ENCODE results near the gene TUBA1B. TPM values are rescaled to one million over a fixed set of nuclear protein-coding genes. Genes with fewer than 3 reads are reported as not detected.
A peak's percentile ranks its signal among the peaks of the same experiment; 100 is the strongest.

The TUBA1B gene
- total and polyA plus RNA-seq, 2 of the 8 experiments (the other 6 are each of a cell fraction or from before 2014, with no cell fraction given): 2,092 to 6,837 TPM

- peaks cover 5 to 6% of the 10 kb centered on the region in 2 experiments for H4K20me1 ChIP-seq (replicated peaks in 1 of 2; ENCODE audit: control insufficient read depth in 1 of 2, insufficient read depth in 2 of 2, low read length in 2 of 2)
- H3K27me3 ChIP-seq (replicated peaks in 1 of 4; ENCODE audit: control insufficient read depth in 3 of 4, extremely low read depth in 1 of 4, insufficient read depth in 3 of 4, low read length in 3 of 4): peaks cover 45 to 69% (median 61%) of the 10 kb centered on the region in 4 experiments
- peak in 1 of 2 experiments; percentile 81 for DNase-seq (ENCODE audit: low read depth in 1 of 2, low spot score in 2 of 2)
- 0 out of 2 replicates have a peak overlapping the region, but pooled peaks have one; percentile 62 for H2BK12ac ChIP-seq (ENCODE audit: low read depth, low read length)
- no peak overlapping the region for H4K8ac ChIP-seq (ENCODE audit: extremely low read depth, insufficient read depth, low read length)
- H3K4me3 ChIP-seq (ENCODE audit: extremely low read depth in 1 of 4, insufficient read depth in 2 of 4, low read depth in 3 of 4, low read length in 4 of 4): peak overlapping the region in 1 of 4 experiments; percentile 45; a peak in 3 of 8 replicates
- H3K4ac ChIP-seq (replicated peaks; ENCODE audit: insufficient read length, low read depth, low read length): no peak overlapping the region
- no peak overlapping the region for H3K18ac ChIP-seq (ENCODE audit: extremely low read depth, low read length)
- H2BK5ac ChIP-seq (ENCODE audit: low read depth, low read length): no peak overlapping the region
- H2BK15ac ChIP-seq (ENCODE audit: low read length): no peak overlapping the region
- peaks cover 0 to 4% (median 0%) of the 10 kb centered on the region in 4 experiments; a peak in 1 of 8 replicates for H3K36me3 ChIP-seq (ENCODE audit: control insufficient read depth in 2 of 4, insufficient read depth in 4 of 4, low read length in 3 of 4)
- no peak overlapping the region for H4K91ac ChIP-seq (replicated peaks; ENCODE audit: insufficient read length, low read length)
- peak overlapping the region; percentile 6 to 63 for H3K4me2 ChIP-seq (ENCODE audit: insufficient read depth in 1 of 2, low read depth in 2 of 2, low read length in 2 of 2)
- peaks cover 8% of the 10 kb centered on the region; the same call in 1 of the 2 replicates for H3K23me2 ChIP-seq (ENCODE audit: low read depth, low read length)
- no peaks in the 10 kb centered on the region for H3K79me2 ChIP-seq (ENCODE audit: control insufficient read depth in 1 of 2, insufficient read depth in 2 of 2, low read length in 2 of 2)
- no peak overlapping the region for H2AK5ac ChIP-seq (ENCODE audit: low read depth, low read length)
- 0 out of 2 replicates have a peak overlapping the region, but pooled peaks have one; percentile 11 for H2AFZ ChIP-seq (ENCODE audit: low read length)
- H3K4me1 ChIP-seq (replicated peaks in 1 of 4; ENCODE audit: control insufficient read depth in 3 of 4, insufficient read depth in 4 of 4, low read length in 3 of 4): peaks cover 0 to 36% (median 12%) of the 10 kb centered on the region in 4 experiments; a peak in 6 of 7 replicates
- H3K27ac ChIP-seq (ENCODE audit: low read depth, low read length): no peak overlapping the region
- H3K14ac ChIP-seq (ENCODE audit: insufficient read length): no peak overlapping the region
- H3K79me1 ChIP-seq (ENCODE audit: low read depth, low read length): no peaks in the 10 kb centered on the region
- no peaks in the 10 kb centered on the region; a peak in 1 of 4 replicates for H3K9me3 ChIP-seq (ENCODE audit: insufficient read depth in 2 of 2, low read depth in 1 of 2, low read length in 1 of 2)
- CTCF ChIA-PET (ENCODE audit: partially characterized antibody): interaction anchor here (0.7 to 7.1 kb wide), 34 partner anchors 11 to 440 kb away, joined by 3 to 235 read pairs (median 5); partner anchors contain the start of genes LMBR1L, PRPH and RHEBL1
- H2BK20ac ChIP-seq (ENCODE audit: low read length): no peak overlapping the region
- H3K9ac ChIP-seq (replicated peaks in 1 of 4; ENCODE audit: extremely low read depth in 1 of 4, low read depth in 3 of 4, low read length in 3 of 4): no peak overlapping the region
- no peak overlapping the region for H2BK120ac ChIP-seq (replicated peaks; ENCODE audit: low read depth, low read length)
- no peak overlapping the region for H3K23ac ChIP-seq (ENCODE audit: insufficient read length)
- WGBS, 2 experiments (ENCODE audit: extremely low coverage in 1 of 2, insufficient coverage in 1 of 2, insufficient read length in 1 of 2, insufficient replicate concordance in 2 of 2, low coverage in 1 of 2, low lambda C conversion rate in 2 of 2, missing lambda C conversion rate in 1 of 2): 9% methylated on average over 18 of the region's 18 CpGs; no CpG with 5 or more reads in 1 of the 2 experiments
- POLR2A ChIA-PET (ENCODE audit: partially characterized antibody): interaction anchor here (0.6 to 2.6 kb wide), 13 partner anchors 8 to 205 kb away, joined by 3 to 27 read pairs (median 4); partner anchors contain the start of genes RHEBL1 and TUBA1B
- no peak overlapping the region for H4K5ac ChIP-seq (ENCODE audit: insufficient read length, low read depth, low read length)
- H3K56ac ChIP-seq (replicated peaks; ENCODE audit: insufficient read length, low read depth, low read length): no peak overlapping the region
- no peak for FAIRE-seq
- no peak for TF ChIP-seq SIRT6 (IDR thresholded peaks at IDR 0.05; ENCODE audit: low read length)
- no peak for TF ChIP-seq TCF12 (IDR thresholded peaks at IDR 0.05; ENCODE audit: low read depth, low read length)
- TF ChIP-seq MAX (IDR thresholded peaks at IDR 0.05): no peak
- TF ChIP-seq RFX5 (IDR thresholded peaks at IDR 0.05; ENCODE audit: borderline replicate concordance, low read depth, low read length): peak; percentile 18; the same call in 1 of the 2 replicates
- no peak for TF ChIP-seq PHF8 (conservative IDR thresholded peaks at IDR 0.05; ENCODE audit: low read depth, low read length)
- no peak for TF ChIP-seq ASH2L (IDR thresholded peaks at IDR 0.05; ENCODE audit: low read length)
- no peak for TF ChIP-seq CEBPB (IDR thresholded peaks at IDR 0.05; ENCODE audit: low read depth, low read length)
- TF ChIP-seq JUND (IDR thresholded peaks at IDR 0.05; ENCODE audit: low read length): 0 out of 2 replicates have a peak, but pooled peaks have one; percentile 18
- TF ChIP-seq TAF1 (IDR thresholded peaks at IDR 0.05; ENCODE audit: low read depth, low read length): no peak
- no peak for TF ChIP-seq POLR2A (IDR thresholded peaks at IDR 0.05; ENCODE audit: control extremely low read depth in 1 of 2, low read depth in 2 of 2, low read length in 2 of 2)
- 0 out of 2 replicates have a peak, but pooled peaks have one; percentile 19 for TF ChIP-seq TBP (IDR thresholded peaks at IDR 0.05; ENCODE audit: low read depth, low read length)
- peak; percentile 45 for TF ChIP-seq EZH2 (IDR thresholded peaks at IDR 0.05; ENCODE audit: low read depth, low read length, severe bottlenecking)
These were observed 42.9 kb downstream of the TUBA1B start for GRCh38 chr12:49088150-49088931.
